H1 (cell line): ENCODE results near the gene RNF212. TPM values are rescaled to one million over a fixed set of nuclear protein-coding genes. Genes with fewer than 3 reads are reported as not detected.

Experiments used
- CTCF ChIA-PET: fragments of 300-600 bp; sonication (Branson Sonifier 250); formaldehyde crosslinking; loops from one replicate; lab custom pipeline; 2021; ENCODE audit not compliant: partially characterized antibody; lab: Charles Lee
- POLR2A ChIA-PET: fragments of 300-600 bp; sonication (Branson Sonifier 250); formaldehyde crosslinking; loops from one replicate; lab custom pipeline; 2021; ENCODE audit warnings: inconsistent platforms; ENCODE audit not compliant: partially characterized antibody; lab: Charles Lee
- DNase-seq, 2 experiments: peaks; one replicate each; pipeline versions ENCODE4 v3.0.0 to v3.0.0-alpha.2; 2010 to 2022; ENCODE audit warnings: low spot score in 2 of 2, low read depth in 1 of 2, mixed read lengths in 1 of 2
- FAIRE-seq: peaks from 2 replicates; lab custom pipeline; 2011; peaks lifted over from hg19 to GRCh38; lab: Jason Lieb, UNC
- H2AFZ ChIP-seq: 2 replicates; pipeline ENCODE4 v1.8.1; 2012; ENCODE audit warnings: low read length, inconsistent platforms
- H2AK5ac ChIP-seq: 2 replicates; pipeline ENCODE4 v1.6.1; 2013; ENCODE audit warnings: low read depth, low read length
- H2BK120ac ChIP-seq: replicated peaks from 2 replicates; pipeline ENCODE3; 2013; ENCODE audit warnings: low read depth, low read length, inconsistent platforms
- H2BK12ac ChIP-seq: 2 replicates; pipeline ENCODE4 v1.6.1; 2013; ENCODE audit warnings: low read depth, low read length
- H2BK15ac ChIP-seq: 2 replicates; pipeline ENCODE4 v1.6.1; 2013; ENCODE audit warnings: low read length
- H2BK20ac ChIP-seq: 2 replicates; pipeline ENCODE4 v1.6.1; 2013; ENCODE audit warnings: low read length
- H2BK5ac ChIP-seq: 2 replicates; pipeline ENCODE4 v1.6.1; 2013; ENCODE audit warnings: low read depth, low read length
- H3K14ac ChIP-seq: 2 replicates; pipeline ENCODE4 v1.6.1; 2013; ENCODE audit warnings: inconsistent platforms; ENCODE audit not compliant: insufficient read length
- H3K18ac ChIP-seq: 2 replicates; pipeline ENCODE4 v1.6.1; 2013; ENCODE audit warnings: low read length; ENCODE audit errors: extremely low read depth
- H3K23ac ChIP-seq: 2 replicates; pipeline ENCODE4 v1.6.1; 2013; ENCODE audit warnings: inconsistent platforms; ENCODE audit not compliant: insufficient read length
- H3K23me2 ChIP-seq: 2 replicates; pipeline ENCODE4 v1.6.1; 2013; ENCODE audit warnings: low read depth, low read length
- H3K27ac ChIP-seq: 2 replicates; pipeline ENCODE4 v1.6.1; 2011; ENCODE audit warnings: low read depth, low read length, inconsistent platforms
- H3K27me3 ChIP-seq, 4 experiments: replicated peaks in 1 of 4; 1 replicate in 1 of 4; 2 replicates in 3 of 4; pipeline versions ENCODE4 v1.6.1 to v1.8.1; 2011 to 2013; ENCODE audit warnings: low read length in 3 of 4, mild to moderate bottlenecking in 3 of 4, inconsistent platforms in 2 of 4, mixed read lengths in 2 of 4, moderate library complexity in 1 of 4; ENCODE audit not compliant: control insufficient read depth in 3 of 4, insufficient read depth in 3 of 4; ENCODE audit errors: extremely low read depth in 1 of 4
- H3K36me3 ChIP-seq, 4 experiments: 2 replicates each; pipeline versions ENCODE4 v1.6.1 to v1.8.1; 2011 to 2013; ENCODE audit warnings: mild to moderate bottlenecking in 4 of 4, low read length in 3 of 4, moderate library complexity in 2 of 4, control low read depth in 1 of 4, inconsistent platforms in 1 of 4; ENCODE audit not compliant: insufficient read depth in 4 of 4, control insufficient read depth in 2 of 4
- H3K4ac ChIP-seq: replicated peaks from 2 replicates; pipeline ENCODE3; 2013; ENCODE audit warnings: low read length, low read depth, mixed read lengths, inconsistent platforms; ENCODE audit not compliant: insufficient read length
- H3K4me1 ChIP-seq, 4 experiments: replicated peaks in 1 of 4; 1 replicate in 1 of 4; 2 replicates in 3 of 4; pipeline versions ENCODE4 v1.6.1 to v1.8.1; 2011 to 2013; ENCODE audit warnings: low read length in 3 of 4, inconsistent platforms in 2 of 4, mixed read lengths in 1 of 4; ENCODE audit not compliant: insufficient read depth in 4 of 4, control insufficient read depth in 3 of 4
- H3K4me2 ChIP-seq, 2 experiments: 2 replicates each; pipeline versions ENCODE4 v1.6.1 to v1.8.1; 2011 to 2013; ENCODE audit warnings: low read depth in 2 of 2, low read length in 2 of 2, control low read depth in 1 of 2, inconsistent platforms in 1 of 2, mild to moderate bottlenecking in 1 of 2; ENCODE audit not compliant: insufficient read depth in 1 of 2
- H3K4me3 ChIP-seq, 4 experiments: fragments of 200-600, 300-600 bp in 1 of 4; sonication (generic), shearing (Covaris generic), sonication (Bioruptor Twin) in 1 of 4; 2 replicates each; pipeline versions ENCODE4 v1.5.1 to v1.8.1; 2011 to 2016; ENCODE audit warnings: low read length in 4 of 4, low read depth in 3 of 4, control low read depth in 2 of 4, inconsistent platforms in 2 of 4, mild to moderate bottlenecking in 2 of 4, mixed read lengths in 1 of 4, moderate library complexity in 1 of 4; ENCODE audit not compliant: insufficient read depth in 2 of 4; ENCODE audit errors: extremely low read depth in 1 of 4
- H3K56ac ChIP-seq: replicated peaks from 2 replicates; pipeline ENCODE3; 2013; ENCODE audit warnings: low read depth, mild to moderate bottlenecking, mixed read lengths, low read length, inconsistent platforms; ENCODE audit not compliant: insufficient read length
- H3K79me1 ChIP-seq: 2 replicates; pipeline ENCODE4 v1.6.1; 2013; ENCODE audit warnings: low read depth, low read length, control low read depth
- H3K79me2 ChIP-seq, 2 experiments: 2 replicates each; pipeline versions ENCODE4 v1.6.1 to v1.8.1; 2012 to 2013; ENCODE audit warnings: low read length in 2 of 2, mild to moderate bottlenecking in 2 of 2, inconsistent platforms in 1 of 2; ENCODE audit not compliant: insufficient read depth in 2 of 2, control insufficient read depth in 1 of 2
- H3K9ac ChIP-seq, 4 experiments: replicated peaks in 1 of 4; 1 replicate in 1 of 4; 2 replicates in 3 of 4; pipeline versions ENCODE4 v1.6.1 to v1.8.1; 2011 to 2013; ENCODE audit warnings: low read depth in 3 of 4, low read length in 3 of 4, control low read depth in 2 of 4, mild to moderate bottlenecking in 2 of 4, moderate library complexity in 2 of 4, inconsistent platforms in 1 of 4; ENCODE audit errors: extremely low read depth in 1 of 4
- H3K9me3 ChIP-seq, 2 experiments: 2 replicates each; pipeline versions ENCODE4 v1.6.1 to v1.8.1; 2012 to 2013; ENCODE audit warnings: mild to moderate bottlenecking in 2 of 2, moderate library complexity in 2 of 2, control low read depth in 1 of 2, inconsistent platforms in 1 of 2, low read depth in 1 of 2, low read length in 1 of 2, mixed read lengths in 1 of 2; ENCODE audit not compliant: insufficient read depth in 2 of 2
- H4K20me1 ChIP-seq, 2 experiments: replicated peaks in 1 of 2; 2 replicates each; pipeline versions ENCODE3 to v1.8.1; 2011 to 2013; ENCODE audit warnings: inconsistent platforms in 2 of 2, low read length in 2 of 2, mild to moderate bottlenecking in 1 of 2; ENCODE audit not compliant: insufficient read depth in 2 of 2, control insufficient read depth in 1 of 2
- H4K5ac ChIP-seq: 2 replicates; pipeline ENCODE4 v1.6.1; 2013; ENCODE audit warnings: low read length, low read depth, mixed read lengths, inconsistent platforms; ENCODE audit not compliant: insufficient read length
- H4K8ac ChIP-seq: 2 replicates; pipeline ENCODE4 v1.8.0; 2013; ENCODE audit warnings: mild to moderate bottlenecking, moderate library complexity, low read length, inconsistent platforms; ENCODE audit not compliant: insufficient read depth; ENCODE audit errors: extremely low read depth
- H4K91ac ChIP-seq: replicated peaks from 2 replicates; pipeline ENCODE3; 2013; ENCODE audit warnings: low read length, mixed read lengths, inconsistent platforms; ENCODE audit not compliant: insufficient read length
- BACH1 ChIP-seq: IDR thresholded peaks from 2 replicates; pipeline ENCODE4 v1.6.1; 2012; ENCODE audit warnings: low read length, improper control_type of control experiment
- RAD21 ChIP-seq, 2 experiments: IDR thresholded peaks in 1 of 2; conservative IDR thresholded peaks in 1 of 2; 2 replicates each; pipeline ENCODE4 v1.6.1; 2011; ENCODE audit warnings: low read depth in 2 of 2, low read length in 2 of 2, improper control_type of control experiment in 1 of 2, inconsistent platforms in 1 of 2, mild to moderate bottlenecking in 1 of 2, moderate library complexity in 1 of 2
- SP1 ChIP-seq: IDR thresholded peaks from 2 replicates; pipeline ENCODE4 v1.6.1; 2011; ENCODE audit warnings: low read depth, low read length
- TCF12 ChIP-seq: IDR thresholded peaks from 2 replicates; pipeline ENCODE4 v1.6.1; 2011; ENCODE audit warnings: low read depth, mild to moderate bottlenecking, low read length
- WGBS, 2 experiments: shearing (Covaris generic) in 1 of 2; methylation state at CpG; one replicate each; pipeline versions ENCODE4 v1.1.6 to v1.1.7; 2013 to 2015; ENCODE audit warnings: low lambda C conversion rate in 2 of 2, mixed read lengths in 2 of 2, inconsistent platforms in 1 of 2, low coverage in 1 of 2, missing lambda C conversion rate in 1 of 2; ENCODE audit not compliant: insufficient replicate concordance in 2 of 2, insufficient coverage in 1 of 2, insufficient read length in 1 of 2; ENCODE audit errors: extremely low coverage in 1 of 2, missing lambda C conversion rate in 1 of 2; 5-methylcytosine and 5-hydroxymethylcytosine counted together
- polyA plus RNA-seq, 7 experiments: library from polyadenylated mRNA; depleted of rRNA in 3 of 7; stranded (reverse) in 5 of 7; unstranded in 2 of 7; fragments of >200 nt in 5 of 7; fragments of 200-250 nt in 2 of 7; gene quantifications; 1 replicate in 5 of 7; 2 replicates in 1 of 7; 4 replicates in 1 of 7; pipeline versions ENCODE4 v1.2.1 to v1.2.3, GENCODE V29; 2011 to 2013; ENCODE audit warnings: missing spikeins in 2 of 7, mixed read lengths in 2 of 7
- total RNA-seq: library from RNA; stranded (reverse); fragmentation: NEBNext Ultra II Directional; extraction: Animal tissue kit (Norgen Biotek cat#: 25700); gene quantifications from 2 replicates; pipeline ENCODE4 v1.2.1, GENCODE V29; 2021
- TF ChIP-seq, protein P1 (sequence below): IDR thresholded peaks from 2 replicates; pipeline ENCODE4 v1.6.1; 2011; ENCODE audit warnings: low read depth, mild to moderate bottlenecking, low read length; ENCODE audit not compliant: insufficient read depth

The RNF212 gene
- total and polyA plus RNA-seq, 2 of the 8 experiments (the other 6 are each of a cell fraction or from before 2014, with no cell fraction given): 3.4 to 5.4 TPM

GRCh38 chr4:1160351-1160750, 47.0 kb upstream of the RNF212 start:
- Histone ChIP-seq H3K79me1 (no peaks in the 10 kb centered on the region), H3K4ac (no peak overlapping the region), H3K9ac (no peak overlapping the region), H3K56ac (no peak overlapping the region), H2BK12ac (no peak overlapping the region), H3K36me3 (no peaks in the 10 kb centered on the region), H4K5ac (no peak overlapping the region), H2BK15ac (no peak overlapping the region), H3K4me1 (no peaks in the 10 kb centered on the region), H3K27ac (no peak overlapping the region), H3K27me3 (no peaks in the 10 kb centered on the region), H3K4me2 (no peak overlapping the region), H3K4me3 (no peak overlapping the region), H2AK5ac (no peak overlapping the region), H4K20me1 (no peaks in the 10 kb centered on the region), H3K18ac (no peak overlapping the region), H2AFZ (no peak overlapping the region), H3K9me3 (peaks cover 3 to 10% of the 10 kb centered on the region in 2 experiments; a peak in 2 of 4 replicates), H3K79me2 (no peaks in the 10 kb centered on the region), H4K8ac (no peak overlapping the region), H2BK20ac (no peak overlapping the region), H2BK120ac (no peak overlapping the region), H3K14ac (no peak overlapping the region), H2BK5ac (no peak overlapping the region), H4K91ac (no peak overlapping the region), H3K23ac (no peak overlapping the region), H3K23me2 (no peaks in the 10 kb centered on the region)
- WGBS, 2 experiments: 92% methylated on average over 1 of the region's 1 CpG; no CpG with 5 or more reads in 1 of the 2 experiments
- ChIA-PET CTCF (no interaction called here), POLR2A (no interaction called here)
- DNase-seq: no peak
- FAIRE-seq: no peak
- TF ChIP-seq, protein P1, sequence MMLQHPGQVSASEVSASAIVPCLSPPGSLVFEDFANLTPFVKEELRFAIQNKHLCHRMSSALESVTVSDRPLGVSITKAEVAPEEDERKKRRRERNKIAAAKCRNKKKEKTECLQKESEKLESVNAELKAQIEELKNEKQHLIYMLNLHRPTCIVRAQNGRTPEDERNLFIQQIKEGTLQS: no peak
- TF ChIP-seq RAD21 (IDR thresholded peaks at IDR 0.05 in 1 of 2, conservative IDR thresholded peaks at IDR 0.05 in 1 of 2; ENCODE audit: low read depth in 2 of 2, low read length in 2 of 2) (no peak), TCF12 (no peak), BACH1 (no peak), SP1 (no peak)
